Activated CD4-positive, alpha-beta T cell treated with anti-CD3 and anti-CD28 coated beads, Interleukin-2, amount 50 U/mL, for 24 hours (primary cell): ENCODE results near the gene TGM3.

Experiments
- DNase-seq, 2 donors: peaks; one replicate each; pipeline ENCODE4 v3.0.0-alpha.2; 2020; ENCODE audit warnings: low read depth in 1 of 2, low spot score in 1 of 2

TGM3 gene

GRCh38 chr20:2283706-2284423 is 11.9 kb upstream of the TGM3 start:
- DNase-seq = no peak

DNA sequence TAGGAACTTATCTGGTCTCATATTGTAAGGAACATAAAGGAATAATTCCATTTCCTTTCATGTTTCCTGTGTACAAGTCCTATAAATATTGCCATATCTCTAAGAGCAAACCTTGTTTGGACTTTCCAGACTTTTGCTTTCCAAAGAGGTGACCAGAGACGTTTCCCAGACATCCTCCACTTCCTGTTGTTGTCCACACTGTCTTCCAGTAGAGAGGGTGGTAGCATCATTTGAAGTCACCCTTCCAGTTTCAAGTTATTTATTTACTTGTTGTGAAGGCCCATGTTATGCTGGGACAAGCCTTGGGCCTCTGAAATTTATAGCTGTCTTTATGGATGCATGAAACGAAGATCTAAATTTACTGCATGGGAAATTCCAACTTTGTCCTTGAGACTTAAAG is 10.6 kb upstream of the TGM3 start:
- no peak for DNase-seq

- DNase-seq = no peak
Observed at GRCh38 chr20:2285613-2286012, 10.2 kb upstream of the TGM3 start.

GRCh38 chr20:2287504-2287903 is 8.3 kb upstream of the TGM3 start:
- no peak for DNase-seq

DNA sequence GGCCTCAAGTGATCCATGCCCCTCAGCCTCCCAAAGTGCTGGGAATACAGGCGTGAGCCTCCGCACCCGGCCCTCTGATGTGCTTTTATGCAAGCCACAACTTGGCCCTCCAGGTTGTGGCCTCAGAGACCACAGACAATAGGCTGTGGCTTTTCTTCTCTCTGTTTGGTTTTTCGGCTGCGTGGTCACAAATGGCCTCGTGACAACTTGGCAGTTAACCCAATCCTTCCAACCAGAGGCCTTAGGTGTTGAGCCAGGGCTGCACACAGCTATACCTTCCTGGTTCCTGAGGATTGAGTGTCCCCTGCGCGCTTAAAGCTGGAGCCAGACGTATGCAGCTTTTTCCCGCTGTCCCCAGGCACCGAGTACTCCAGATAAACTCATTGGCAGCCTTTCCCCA is 6.3 kb upstream of the TGM3 start:
- DNase-seq = no peak

GRCh38 chr20:2290486-2290885 is 5.3 kb upstream of the TGM3 start:
- no peak for DNase-seq

DNA sequence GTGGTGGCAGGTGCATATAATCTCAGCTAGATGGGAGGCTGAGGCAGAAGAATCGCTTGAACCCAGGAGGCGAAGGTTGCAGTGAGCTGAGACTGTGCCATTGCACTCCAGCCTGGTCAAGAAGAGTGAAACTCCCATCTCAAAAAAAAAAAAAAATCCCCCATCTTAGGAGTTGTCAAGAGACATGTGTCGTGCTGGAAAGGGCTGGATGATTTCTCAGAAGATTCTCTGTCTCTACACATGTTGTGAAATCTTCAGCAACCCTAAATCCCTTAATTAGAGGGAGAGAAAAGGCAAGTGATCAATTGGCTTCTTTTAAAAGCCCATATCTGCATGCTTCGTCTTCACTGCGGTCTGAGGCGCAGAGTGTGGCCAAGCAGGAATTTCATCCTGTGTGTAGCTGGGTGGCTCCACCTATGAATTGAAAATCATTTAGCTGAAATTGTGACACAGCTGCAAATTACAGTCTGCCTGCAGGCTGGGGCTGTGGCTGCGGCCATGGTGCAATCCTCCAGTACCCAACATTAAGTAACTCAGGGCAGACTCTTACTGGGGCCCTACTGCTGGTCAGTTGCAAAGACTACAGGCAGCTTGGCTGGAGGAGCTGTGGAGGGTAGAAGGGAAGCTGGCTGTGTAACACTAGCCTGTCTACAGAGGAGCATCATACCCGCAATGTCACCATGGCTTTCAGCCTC is 3.2 kb upstream of the TGM3 start:
- DNase-seq = no peak

- DNase-seq = no peak
Observed at GRCh38 chr20:2293486-2293885, 2.3 kb upstream of the TGM3 start.

GRCh38 chr20:2293971-2294370 is 1.8 kb upstream of the TGM3 start:
- DNase-seq = no peak

GRCh38 chr20:2295286-2295685 is 515 bp upstream of the TGM3 start:
- DNase-seq = no peak

DNA sequence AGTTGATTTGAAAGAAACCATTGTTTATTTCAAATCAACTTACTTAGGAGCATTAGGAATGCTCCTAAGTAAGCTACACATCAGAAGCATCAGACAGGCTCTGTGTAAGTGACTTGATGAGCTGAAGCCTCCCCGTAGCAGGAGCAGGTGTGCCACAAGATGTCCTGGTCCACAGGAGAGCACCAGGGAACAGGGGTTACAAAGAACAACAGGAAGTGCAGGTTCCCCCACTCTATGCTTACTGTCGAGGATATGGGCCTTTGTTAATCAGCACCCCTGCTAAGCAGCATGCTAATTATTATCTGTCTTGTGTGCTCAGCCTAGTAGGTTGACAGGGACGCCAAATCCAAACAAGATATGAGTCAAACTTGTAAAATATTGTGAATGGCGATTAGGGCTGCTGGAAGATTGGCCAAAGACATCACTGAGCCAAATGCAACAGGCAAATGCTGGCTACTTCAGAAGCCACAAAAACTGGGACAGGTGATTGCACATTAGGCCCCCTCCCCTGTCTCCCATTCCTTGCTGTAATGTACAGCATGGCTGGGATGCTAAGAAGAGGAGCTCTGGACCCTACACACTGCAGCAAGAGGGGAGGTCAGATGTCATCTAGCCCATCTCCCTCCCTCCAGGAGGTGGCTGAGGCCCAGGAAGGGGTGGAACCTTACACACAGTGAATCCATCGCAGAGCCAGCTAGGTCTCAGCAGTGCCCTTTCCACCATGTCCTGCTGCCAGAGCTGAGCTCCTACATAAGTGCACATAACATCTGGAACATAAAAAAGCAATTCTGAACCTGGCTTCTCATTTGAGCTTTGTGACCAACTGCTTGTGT is 939 bp downstream of the TGM3 start:
- no peak for DNase-seq

- no peak for DNase-seq
Observed at GRCh38 chr20:2297357-2297728, 1.5 kb downstream of the TGM3 start.

DNA sequence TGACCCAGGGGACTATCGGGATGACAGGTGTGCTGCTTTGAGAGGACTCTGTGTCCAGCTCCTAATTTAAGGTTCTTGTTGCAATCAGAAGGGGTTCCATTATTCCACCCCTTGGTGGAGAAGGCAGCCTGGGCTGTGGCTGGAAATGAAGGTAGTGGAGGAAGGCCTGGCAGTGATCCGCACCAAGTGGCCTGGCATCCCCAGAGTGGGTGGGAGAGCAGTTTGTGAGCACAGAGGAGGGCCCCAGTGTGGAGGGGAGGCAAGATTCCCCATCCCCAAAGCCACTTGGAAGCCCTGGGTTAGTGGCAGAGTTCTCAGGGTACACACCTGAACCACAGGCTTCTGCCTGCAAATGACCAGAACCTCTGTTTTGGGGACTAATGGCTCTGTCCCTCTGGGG is 2.3 kb downstream of the TGM3 start:
- no peak for DNase-seq

DNA sequence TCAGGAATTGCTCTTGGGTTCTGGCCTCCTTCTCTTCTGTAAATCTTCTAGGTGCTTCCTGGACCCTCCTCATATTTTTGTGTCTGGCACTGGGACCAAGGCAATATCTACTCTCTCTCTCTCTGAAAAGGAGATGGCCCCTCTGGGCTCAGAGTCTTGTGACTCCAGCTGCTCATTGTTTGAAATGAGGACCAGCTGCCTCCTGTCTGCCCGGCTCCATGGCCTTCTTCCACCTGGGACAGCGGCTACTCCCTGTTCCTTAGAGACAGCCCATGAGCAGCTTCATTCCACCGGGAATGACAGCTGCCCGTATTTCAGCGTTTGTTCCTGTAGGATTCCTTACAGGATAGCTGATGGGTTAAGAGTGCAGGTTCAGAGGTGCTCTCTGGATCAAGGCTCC is 2.9 kb downstream of the TGM3 start:
- no peak for DNase-seq

DNA sequence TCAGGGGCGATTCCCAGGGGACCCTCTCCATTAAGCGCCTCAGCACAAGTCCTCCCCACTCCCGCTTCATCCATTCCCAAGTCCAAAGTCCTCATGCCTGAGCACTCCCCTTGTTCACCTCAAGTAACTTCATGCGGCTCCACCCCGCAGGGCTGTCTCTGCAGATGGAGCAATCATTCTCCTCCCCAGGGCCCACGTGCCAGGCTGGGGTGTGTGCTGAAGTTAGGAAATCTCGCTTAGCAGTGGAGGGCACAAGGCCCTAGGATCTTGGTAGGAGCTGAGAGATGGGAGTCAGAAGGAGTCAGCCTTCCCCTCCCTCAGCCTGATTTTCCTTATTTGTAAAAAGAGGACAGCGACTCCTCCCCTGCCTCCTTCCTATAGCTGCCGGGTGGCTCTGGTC is 3.5 kb downstream of the TGM3 start:
- DNase-seq = no peak

GRCh38 chr20:2300002-2300401 is 4.2 kb downstream of the TGM3 start:
- no peak for DNase-seq

DNA sequence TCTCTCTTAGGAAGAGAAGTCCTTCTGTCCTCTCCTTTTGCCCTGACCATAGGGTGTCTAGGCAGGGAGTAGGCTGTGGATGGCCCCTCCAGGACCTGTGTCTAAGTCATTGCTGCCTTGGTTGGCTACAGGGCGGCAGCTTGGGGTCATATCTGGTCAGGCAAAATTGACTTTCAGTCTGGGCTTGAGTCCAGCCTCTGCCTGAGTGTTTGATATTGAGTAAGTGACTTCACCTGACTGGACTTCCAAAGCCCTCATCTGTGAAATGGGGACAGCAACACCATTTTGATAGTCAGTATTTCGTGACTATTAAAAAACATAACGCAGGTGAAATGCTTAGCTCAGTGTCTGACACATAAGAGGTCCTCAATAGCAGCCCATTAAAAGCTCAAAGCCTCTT is 4.6 kb downstream of the TGM3 start:
- no peak for DNase-seq

DNA sequence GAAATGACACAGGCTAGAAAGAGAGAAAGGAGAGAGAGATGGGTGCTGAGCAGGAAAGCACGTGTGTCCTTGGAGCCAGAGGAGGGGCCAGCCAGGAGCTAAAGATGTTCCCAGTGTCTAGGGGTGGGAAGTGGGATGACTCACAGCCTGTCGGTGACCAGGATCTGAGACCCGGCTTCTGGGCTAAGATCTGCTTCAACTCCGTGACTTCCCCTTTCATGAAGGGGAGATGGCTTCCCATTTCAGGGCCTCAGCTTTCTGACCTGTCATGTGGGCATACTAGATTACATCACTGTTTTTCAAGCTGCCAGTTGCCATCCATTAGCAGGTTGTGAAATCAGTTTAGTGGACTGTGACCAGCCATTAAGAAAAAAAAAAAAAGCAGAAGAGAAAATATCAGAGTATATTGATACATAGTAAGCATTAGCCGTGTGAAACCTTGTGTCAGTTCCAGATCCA is 5.4 kb downstream of the TGM3 start:
- no peak for DNase-seq

DNA sequence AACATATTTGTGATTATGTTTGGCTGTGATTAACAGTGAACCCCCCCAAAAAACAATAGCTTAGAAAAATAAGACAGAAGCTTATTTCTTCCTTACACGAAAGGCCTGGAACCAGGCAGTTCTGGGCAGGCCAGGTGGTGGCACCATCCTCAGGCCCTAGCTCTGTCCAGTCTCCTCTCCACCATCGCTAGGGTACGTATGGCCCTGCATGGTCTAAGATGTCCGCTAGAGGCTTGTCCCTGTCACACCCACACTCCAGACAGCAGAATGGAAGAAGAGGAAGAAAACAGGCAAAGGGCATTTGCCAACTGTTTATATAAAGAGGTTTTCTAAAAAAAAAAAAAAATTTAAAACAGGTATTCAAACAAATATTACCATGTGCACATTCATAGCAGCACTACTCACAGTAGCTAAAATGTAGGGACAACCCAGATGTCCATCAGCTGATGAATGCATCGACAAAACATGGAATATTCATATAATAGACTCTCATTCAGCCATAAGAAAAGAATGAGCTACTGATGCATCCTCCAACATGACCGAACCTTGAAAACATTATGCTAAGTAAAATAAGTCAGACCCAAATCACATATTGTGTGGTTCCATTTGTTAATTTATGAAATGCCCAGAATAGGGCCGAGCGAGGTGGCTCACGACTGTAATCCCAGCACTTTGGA is 6.7 kb downstream of the TGM3 start:
- DNase-seq = no peak

DNA sequence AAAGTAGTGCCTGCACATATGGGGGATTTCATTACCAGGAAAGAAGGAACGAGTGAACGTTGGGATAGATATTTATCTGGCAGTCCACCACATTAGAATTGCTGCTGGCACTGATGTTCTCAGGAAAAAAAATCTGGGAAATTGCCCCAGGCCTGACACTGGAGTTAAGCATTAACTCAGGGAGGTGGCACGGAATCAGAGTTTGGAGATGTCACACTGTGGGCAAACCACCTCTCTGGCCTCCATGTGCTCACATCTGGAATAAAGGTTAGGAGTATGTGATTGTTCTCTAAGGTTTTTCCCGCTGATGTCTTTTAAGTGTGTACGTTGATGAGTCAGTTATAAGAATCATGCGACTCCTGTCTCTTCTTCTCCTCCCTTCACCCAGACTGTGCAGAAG is 7.9 kb downstream of the TGM3 start:
- no peak for DNase-seq

GRCh38 chr20:2304180-2304579 is 8.4 kb downstream of the TGM3 start:
- no peak for DNase-seq

GRCh38 chr20:2305029-2305428 is 9.2 kb downstream of the TGM3 start:
- no peak for DNase-seq
